ENCODE results near the gene PRLR. TPM values are rescaled to one million over a fixed set of nuclear protein-coding genes. Genes with fewer than 3 reads are reported as not detected.

Gene PRLR
- total and polyA plus RNA-seq, 10 of the 15 experiments (the other 5 are each of a cell fraction or from before 2014, with no cell fraction given): 0.03 to 8.1 (median 0.20) TPM

GRCh38 chr5:35009019-35009418, 221.3 kb downstream of the PRLR start:
- Histone ChIP-seq H2AFZ (ENCODE audit: control insufficient read depth, low read depth, low read length) (no peak overlapping the region), H3K27ac (ENCODE audit: control insufficient read depth, insufficient read depth) (no peak overlapping the region), H3K27me3 (replicated peaks in 1 of 2; ENCODE audit: control insufficient read depth in 2 of 2, insufficient read depth in 2 of 2, low read length in 1 of 2) (no peaks in the 10 kb centered on the region), H3K9ac (ENCODE audit: control insufficient read depth, insufficient read depth, low read length) (no peak overlapping the region), H3K9me3 (replicated peaks; ENCODE audit: control insufficient read depth, insufficient read depth, low read length) (no peaks in the 10 kb centered on the region), H3K79me2 (ENCODE audit: control insufficient read depth, insufficient read depth, low read length) (no peaks in the 10 kb centered on the region), H4K20me1 (ENCODE audit: control insufficient read depth, insufficient read depth) (no peaks in the 10 kb centered on the region), H3K4me2 (ENCODE audit: control insufficient read depth, insufficient read depth) (no peak overlapping the region), H3K4me3 (no peak overlapping the region), H3K36me3 (ENCODE audit: control insufficient read depth in 2 of 2, insufficient read depth in 2 of 2, low read length in 1 of 2) (no peaks in the 10 kb centered on the region), H3K4me1 (ENCODE audit: control insufficient read depth, insufficient read depth, low read length) (no peaks in the 10 kb centered on the region)
- no peak for TF ChIP-seq RAD51 (IDR thresholded peaks at IDR 0.05)
- ChIA-PET CTCF (interaction anchor here (1.0 kb wide), 2 partner anchors 49 to 53 kb away, joined by 3 to 4 read pairs; no protein-coding TSS in a partner anchor), RAD21 (ENCODE audit: unreplicated experiment) (no interaction called here), POLR2A (no interaction called here), SMC1A (ENCODE audit: uncharacterized antibody, unreplicated experiment) (interaction anchor here (1.1 kb wide), 1 partner anchor 51 kb away, joined by 6 read pairs; no protein-coding TSS in a partner anchor)
- in situ Hi-C loops (cut with MboI) (no loop called here), intact Hi-C loops (cut with micrococcal nuclease; ENCODE audit: unreplicated experiment) (loop anchor here (10.0 kb wide), 1 partner anchor 524 kb away; no protein-coding TSS in a partner anchor)
- BruUV-seq (replicated peaks): no TSS peak
- ATAC-seq (no peak), DNase-seq (ENCODE audit: low read depth, low spot score) (no peak), FAIRE-seq (no peak)
- 13% methylated on average over 2 of the region's 2 CpGs for WGBS (ENCODE audit: insufficient coverage, insufficient replicate concordance, low lambda C conversion rate, missing lambda C conversion rate)

GRCh38 chr5:35004771-35005170, 225.5 kb downstream of the PRLR start:
- no peak overlapping the region for H3K27ac ChIP-seq (ENCODE audit: control insufficient read depth, insufficient read depth)
- H3K9me3 ChIP-seq (replicated peaks; ENCODE audit: control insufficient read depth, insufficient read depth, low read length): no peaks in the 10 kb centered on the region
- FAIRE-seq (no peak), DNase-seq (ENCODE audit: low read depth, low spot score) (no peak), ATAC-seq (no peak)
- H3K79me2 ChIP-seq (ENCODE audit: control insufficient read depth, insufficient read depth, low read length): no peaks in the 10 kb centered on the region
- intact Hi-C loops (cut with micrococcal nuclease; ENCODE audit: unreplicated experiment): loop anchor here (5.0 to 10.0 kb wide), 3 partner anchors 87 to 520 kb away; partner anchors contain the start of genes BRIX1 and RAD1
- no peak overlapping the region for H3K9ac ChIP-seq (ENCODE audit: control insufficient read depth, insufficient read depth, low read length)
- in situ Hi-C loops (cut with MboI): no loop called here
- H2AFZ ChIP-seq (ENCODE audit: control insufficient read depth, low read depth, low read length): no peak overlapping the region
- no peaks in the 10 kb centered on the region for H3K27me3 ChIP-seq (replicated peaks in 1 of 2; ENCODE audit: control insufficient read depth in 2 of 2, insufficient read depth in 2 of 2, low read length in 1 of 2)
- ChIA-PET POLR2A (no interaction called here), SMC1A (ENCODE audit: uncharacterized antibody, unreplicated experiment) (interaction anchor here (1.6 to 5.5 kb wide), 2 partner anchors 27 to 46 kb away, joined by 7 to 121 read pairs; no protein-coding TSS in a partner anchor), RAD21 (ENCODE audit: unreplicated experiment) (interaction anchor here (0.6 to 6.6 kb wide), 2 partner anchors 46 to 95 kb away, joined by 3 to 123 read pairs; no protein-coding TSS in a partner anchor), CTCF (interaction anchor here (1.0 to 5.0 kb wide), 6 partner anchors 28 to 520 kb away, joined by 4 to 185 read pairs (median 13); no protein-coding TSS in a partner anchor)
- 0 out of 2 replicates have a peak, but pooled peaks cover 5% of the 10 kb centered on the region for H3K4me1 ChIP-seq (ENCODE audit: control insufficient read depth, insufficient read depth, low read length)
- H3K4me2 ChIP-seq (ENCODE audit: control insufficient read depth, insufficient read depth): no peak overlapping the region
- H4K20me1 ChIP-seq (ENCODE audit: control insufficient read depth, insufficient read depth): no peaks in the 10 kb centered on the region
- no TSS peak for BruUV-seq (replicated peaks)
- no peak overlapping the region for H3K4me3 ChIP-seq
- WGBS (ENCODE audit: insufficient coverage, insufficient replicate concordance, low lambda C conversion rate, missing lambda C conversion rate): 34% methylated on average over 1 of the region's 1 CpG
- H3K36me3 ChIP-seq (ENCODE audit: control insufficient read depth in 2 of 2, insufficient read depth in 2 of 2, low read length in 1 of 2): no peaks in the 10 kb centered on the region
- no peak for TF ChIP-seq TARDBP (IDR thresholded peaks at IDR 0.05; ENCODE audit: borderline replicate concordance)
- TF ChIP-seq NR2C2 (IDR thresholded peaks at IDR 0.05; ENCODE audit: borderline replicate concordance, control insufficient read depth, insufficient read length, low read depth): no peak
- no peak for TF ChIP-seq ZBED1 (IDR thresholded peaks at IDR 0.05; ENCODE audit: borderline replicate concordance)
- no peak for TF ChIP-seq IKZF1 (conservative IDR thresholded peaks at IDR 0.05)
- TF ChIP-seq GATAD2B (conservative IDR thresholded peaks at IDR 0.05; ENCODE audit: low read depth): no peak
- no peak for TF ChIP-seq E2F4 (IDR thresholded peaks at IDR 0.05; ENCODE audit: low read depth, low read length)
- TF ChIP-seq BCL11A (IDR thresholded peaks at IDR 0.05; ENCODE audit: low read depth, low read length): no peak
- TF ChIP-seq ZNF592 (IDR thresholded peaks at IDR 0.05): no peak
